GM18508 (cell line): ENCODE results near the gene TYR.
"Not testable (repeated sequence)": the region's sequence is repeated elsewhere in the genome, so short reads cannot be mapped to it uniquely, and the experiment has no call there.

ENCODE experiments used
- ATAC-seq: cut with Tn5 transposase; IDR thresholded peaks from one replicate; pipeline ENCODE4 v1.9.1; 2021; ENCODE audit warnings: moderate number of reproducible peaks; ENCODE audit not compliant: insufficient read depth, unreplicated experiment

Gene TYR

DNA sequence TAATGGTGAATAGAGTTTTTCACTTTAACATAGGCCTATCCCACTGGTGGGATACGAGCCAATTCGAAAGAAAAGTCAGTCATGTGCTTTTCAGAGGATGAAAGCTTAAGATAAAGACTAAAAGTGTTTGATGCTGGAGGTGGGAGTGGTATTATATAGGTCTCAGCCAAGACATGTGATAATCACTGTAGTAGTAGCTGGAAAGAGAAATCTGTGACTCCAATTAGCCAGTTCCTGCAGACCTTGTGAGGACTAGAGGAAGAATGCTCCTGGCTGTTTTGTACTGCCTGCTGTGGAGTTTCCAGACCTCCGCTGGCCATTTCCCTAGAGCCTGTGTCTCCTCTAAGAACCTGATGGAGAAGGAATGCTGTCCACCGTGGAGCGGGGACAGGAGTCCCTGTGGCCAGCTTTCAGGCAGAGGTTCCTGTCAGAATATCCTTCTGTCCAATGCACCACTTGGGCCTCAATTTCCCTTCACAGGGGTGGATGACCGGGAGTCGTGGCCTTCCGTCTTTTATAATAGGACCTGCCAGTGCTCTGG lies at the start of gene TYR:
Gene TYR, plus strand, starts transcription at position 185 of the 541 bp plus-strand sequence. Its CDS starts 79 bp downstream, at position 264.
- no peak for ATAC-seq

DNA sequence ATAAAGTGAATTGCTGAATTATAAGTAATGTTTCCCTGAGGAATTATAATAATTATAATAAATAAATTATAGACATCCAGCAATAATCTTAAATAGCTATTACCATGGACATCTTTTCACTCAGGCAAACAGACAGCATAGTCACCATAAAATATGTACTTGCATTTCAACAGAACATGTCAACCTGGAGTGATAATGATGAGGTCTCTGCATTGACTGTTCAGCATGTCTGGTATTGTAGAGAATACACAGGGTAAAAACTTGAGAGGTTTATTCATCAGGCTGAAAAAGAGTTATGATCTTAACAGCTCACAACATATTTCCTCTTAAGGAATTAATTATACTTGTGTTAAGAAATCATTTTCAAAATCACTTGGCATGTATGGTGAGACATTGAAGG lies 41.1 kb upstream of the TYR start:
- no peak for ATAC-seq

- no peak for ATAC-seq
Observed at GRCh38 chr11:89147229-89147628, 30.4 kb upstream of the TYR start.

DNA sequence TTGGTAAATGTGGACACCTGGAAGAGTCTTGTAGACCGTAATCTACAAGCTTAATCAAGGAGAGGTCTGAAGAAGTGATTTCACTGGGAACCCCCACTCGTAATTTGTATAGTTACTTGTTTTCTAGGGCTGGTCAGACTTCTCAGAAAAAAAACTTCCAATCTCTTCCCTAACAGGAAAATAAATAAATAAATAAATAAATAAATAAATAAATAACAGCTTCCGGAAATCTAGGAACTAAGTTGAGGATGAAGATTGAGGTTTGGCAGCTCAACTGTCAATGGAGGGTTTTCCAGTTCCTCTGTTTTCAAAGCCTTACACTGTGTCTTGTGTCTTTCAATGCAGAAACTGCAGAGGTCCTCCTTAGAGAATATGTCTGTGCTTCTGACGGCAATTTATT lies 17.7 kb upstream of the TYR start:
- ATAC-seq = no peak

GRCh38 chr11:89161949-89162348 lies 15.7 kb upstream of the TYR start:
- no peak for ATAC-seq

GRCh38 chr11:89163686-89164085 lies 14.0 kb upstream of the TYR start:
- no peak for ATAC-seq

GRCh38 chr11:89168396-89168795 lies 9.3 kb upstream of the TYR start:
- ATAC-seq = no peak

DNA sequence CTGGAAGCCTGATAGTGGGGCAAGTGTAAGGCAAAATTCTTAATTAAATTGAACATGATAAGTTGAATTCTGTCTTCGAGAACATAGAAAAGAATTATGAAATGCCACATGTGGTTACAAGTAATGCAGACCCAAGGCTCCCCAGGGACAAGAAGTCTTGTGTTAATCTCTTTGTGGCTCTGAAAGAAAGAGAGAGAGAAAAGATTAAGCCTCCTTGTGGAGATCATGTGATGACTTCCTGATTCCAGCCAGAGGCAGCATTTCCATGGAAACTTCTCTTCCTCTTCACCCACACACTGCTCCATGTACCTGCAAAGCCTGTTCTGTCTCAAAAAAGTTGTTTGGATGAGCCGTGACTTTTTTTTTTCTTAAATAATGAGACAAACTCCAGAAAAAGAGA lies 1.9 kb upstream of the TYR start:
- no peak for ATAC-seq

GRCh38 chr11:89176938-89177337 lies 737 bp upstream of the TYR start:
- no peak for ATAC-seq

DNA sequence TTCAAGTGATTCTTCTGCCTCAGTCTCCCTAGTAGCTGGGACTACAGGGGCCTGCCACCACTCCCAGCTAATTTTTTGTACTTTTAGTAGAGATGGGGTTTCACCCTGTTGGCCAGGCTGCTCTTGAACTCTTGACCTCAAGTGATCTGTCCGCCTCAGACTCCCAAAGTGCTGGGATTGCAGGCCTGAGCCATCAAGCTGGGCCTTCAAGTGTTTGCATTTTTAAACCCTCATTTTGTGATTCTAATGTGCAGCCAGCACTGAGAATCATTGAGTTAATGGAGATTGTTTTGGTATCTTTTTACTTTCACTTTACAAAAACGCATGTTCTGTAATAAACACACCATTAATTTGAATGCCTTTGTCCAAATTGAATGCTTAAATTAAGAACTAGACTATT lies 3.4 kb downstream of the TYR start:
- no peak for ATAC-seq

- ATAC-seq = no peak
Observed at GRCh38 chr11:89182773-89183518, 5.3 kb downstream of the TYR start.

GRCh38 chr11:89184021-89184420 lies 6.3 kb downstream of the TYR start:
- ATAC-seq = no peak

GRCh38 chr11:89189776-89190175 lies 12.1 kb downstream of the TYR start:
- ATAC-seq = no peak

DNA sequence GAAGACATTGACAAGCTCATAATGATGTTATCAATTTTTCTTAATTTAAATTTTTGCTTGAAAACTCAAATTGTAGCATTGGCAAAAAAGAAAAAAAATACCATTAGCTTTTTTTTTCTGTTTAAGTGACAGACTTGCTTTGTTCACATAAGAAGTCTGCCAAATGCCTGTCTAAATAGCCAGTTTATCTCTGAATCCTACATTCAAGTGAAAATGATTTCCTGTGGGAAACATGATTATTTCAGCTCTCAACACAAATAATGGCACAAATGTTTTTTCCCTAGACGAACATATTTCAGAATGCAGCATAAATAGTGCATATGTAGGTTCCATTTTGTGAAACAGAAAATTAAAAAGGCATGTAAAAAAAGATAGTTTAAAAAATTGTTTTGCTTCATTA lies 23.5 kb downstream of the TYR start:
- ATAC-seq = no peak

DNA sequence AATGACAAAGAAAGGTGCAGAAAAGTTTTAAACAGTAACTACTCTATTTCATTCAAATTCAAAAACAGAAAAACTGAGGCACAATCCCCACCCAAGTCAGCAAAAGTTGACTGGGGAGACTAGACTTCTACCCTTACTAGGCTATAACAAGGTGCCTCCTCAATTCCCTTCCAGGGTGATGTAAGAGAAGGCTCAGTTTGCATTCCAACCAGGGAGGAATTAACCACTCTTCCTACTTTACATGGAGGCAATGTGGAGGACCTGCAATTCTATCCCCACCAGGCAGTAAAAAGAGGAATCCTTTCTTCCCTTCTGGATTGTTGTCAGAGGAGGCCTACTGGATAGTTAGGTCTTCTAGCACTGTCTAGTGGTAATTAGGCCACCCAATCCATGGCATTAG lies 26.1 kb downstream of the TYR start:
- no peak for ATAC-seq

DNA sequence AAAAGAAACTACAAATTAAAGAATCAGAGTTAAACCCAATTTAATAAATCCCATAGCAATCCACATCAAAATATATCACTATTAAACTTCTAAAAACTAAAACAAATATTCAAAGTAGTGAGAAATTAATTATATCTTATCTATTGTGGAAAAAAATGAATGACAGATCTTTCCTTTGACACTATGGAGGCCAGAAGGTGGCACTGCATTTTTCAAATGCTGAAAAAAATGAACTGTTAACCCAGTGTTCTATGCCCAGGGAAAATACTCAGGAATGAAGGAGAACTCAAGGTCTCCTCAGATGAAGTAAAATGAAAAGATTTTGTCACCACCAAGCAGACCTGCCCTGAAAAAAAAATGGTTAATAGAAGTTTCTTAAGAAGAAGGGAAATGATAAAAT lies 27.7 kb downstream of the TYR start:
- no peak for ATAC-seq

GRCh38 chr11:89220684-89221339 lies 43.1 kb downstream of the TYR start:
- ATAC-seq = no peak

DNA sequence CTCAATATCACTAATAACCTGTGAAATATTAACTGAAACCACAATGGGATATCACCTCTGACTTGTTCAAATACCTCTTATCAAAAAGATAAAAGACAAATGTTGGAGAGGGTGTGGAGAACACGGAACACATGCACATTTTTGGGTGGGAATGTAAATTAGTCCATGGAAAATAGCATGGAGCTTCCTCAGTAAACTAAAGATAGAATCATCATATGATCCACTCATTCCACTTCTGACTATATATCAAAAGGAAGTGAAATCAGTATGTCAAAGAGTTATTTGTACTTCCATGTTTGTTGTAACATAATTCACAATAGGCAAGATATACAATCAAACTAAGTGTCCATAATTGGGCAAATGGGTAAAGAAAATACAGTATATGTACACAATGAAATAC lies 57.4 kb downstream of the TYR start:
- no peak for ATAC-seq

- ATAC-seq = no peak
Observed at GRCh38 chr11:89235976-89236375, 58.3 kb downstream of the TYR start.

DNA sequence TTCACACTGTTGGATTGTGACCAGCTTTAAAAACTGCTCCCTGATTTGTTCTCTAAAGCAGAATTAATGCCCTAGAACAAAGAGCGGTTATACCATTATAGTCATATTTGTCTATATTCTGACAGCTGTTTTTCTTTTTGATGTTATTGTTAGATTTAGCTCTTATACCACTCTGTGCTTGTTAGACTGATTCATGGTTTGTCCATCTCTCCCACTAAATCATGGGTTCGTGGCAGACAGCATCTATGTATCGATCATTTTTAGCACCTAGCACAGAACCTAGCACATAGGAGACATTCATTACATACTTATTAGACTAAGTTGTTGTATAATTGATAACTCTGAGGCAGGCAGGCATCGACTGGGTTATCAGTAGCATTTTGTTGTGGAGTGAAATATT lies 69.3 kb downstream of the TYR start:
- ATAC-seq = not testable (repeated sequence)

GRCh38 chr11:89249196-89249595 lies 71.5 kb downstream of the TYR start:
- no peak for ATAC-seq

DNA sequence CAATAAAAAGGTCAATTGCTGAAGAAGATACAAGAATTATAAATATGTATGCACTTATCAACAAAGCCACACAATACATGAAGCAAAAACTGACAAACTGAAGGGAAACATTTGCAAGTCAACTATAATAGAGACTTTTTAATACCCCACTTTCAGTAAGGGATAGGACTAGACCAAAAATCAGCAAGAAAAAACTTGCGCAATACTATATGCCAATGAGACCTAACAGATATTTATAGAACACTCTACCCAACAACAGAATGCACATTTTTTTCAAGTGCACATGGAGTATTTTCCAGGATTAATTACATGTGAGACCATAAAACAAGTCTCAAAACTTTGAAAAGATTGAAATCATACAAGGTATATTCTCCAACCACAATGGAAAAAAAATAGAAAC lies 83.8 kb downstream of the TYR start:
- not testable (repeated sequence) for ATAC-seq
